Lower lobe of right lung (tissue), 2 donors: ENCODE results near the gene YLPM1. TPM values are rescaled to one million over a fixed set of nuclear protein-coding genes. Genes with fewer than 3 reads are reported as not detected.

Experiments used
- ATAC-seq, 2 donors: fragments of 200-7000 bp; cut with Tn5 transposase; one replicate each; pipeline ENCODE4 v1.9.1; 2020 to 2022; ENCODE audit warnings: mild to moderate bottlenecking in 2 of 2, moderate library complexity in 2 of 2
- DNase-seq: peaks from one replicate; pipeline ENCODE4 v3.0.0-alpha.2; 2020
- H3K27ac ChIP-seq: fragments of 200-600 bp; one replicate; pipeline ENCODE4 v1.8.0; 2022
- H3K27me3 ChIP-seq: fragments of 200-600 bp; one replicate; pipeline ENCODE4 v1.8.0; 2022; ENCODE audit warnings: low read depth
- H3K36me3 ChIP-seq: fragments of 200-600 bp; one replicate; pipeline ENCODE4 v1.8.0; 2022; ENCODE audit warnings: mild to moderate bottlenecking
- H3K4me1 ChIP-seq: fragments of 200-600 bp; one replicate; pipeline ENCODE4 v1.8.0; 2022
- H3K4me3 ChIP-seq: fragments of 200-600 bp; one replicate; pipeline ENCODE4 v1.8.0; 2022; ENCODE audit warnings: mild to moderate bottlenecking
- H3K9me3 ChIP-seq: fragments of 200-600 bp; one replicate; pipeline ENCODE4 v1.8.0; 2022
- CTCF ChIP-seq: fragments of 200-600 bp; IDR thresholded peaks from one replicate; pipeline ENCODE4 v1.8.0; 2022; ENCODE audit warnings: antibody characterized with exemption, mild to moderate bottlenecking
- intact Hi-C: fragments of 100-400 bp; cut with DNase I; formaldehyde crosslinking; loops from one replicate; pipeline ENCODE4 v1.11.0; 2022
- total RNA-seq: library from RNA; stranded (reverse); fragmentation: NEBNext Ultra II Directional; extraction: Animal tissue kit (Norgen Biotek cat#: 25700); gene quantifications from one replicate; pipeline ENCODE4 v1.2.1, GENCODE V29; 2021
- donor health status: DM: no; HTN: yes; CAD: no; lungs with severe emphysema.

YLPM1 gene
- total RNA-seq, 1 donor from 2014 or later, result 58.0 TPM

- Histone ChIP-seq H3K36me3 (peaks cover 22% of the 10 kb centered on the region), H3K27ac (peak overlapping the region; percentile 3), H3K9me3 (no peaks in the 10 kb centered on the region), H3K27me3 (no peaks in the 10 kb centered on the region), H3K4me3 (no peak overlapping the region), H3K4me1 (peaks cover 36% of the 10 kb centered on the region)
- DNase-seq (no peak), ATAC-seq (no peak)
- peak; percentile 25 for TF ChIP-seq CTCF
- intact Hi-C loops, result no loop called here
Observed at GRCh38 chr14:74793506-74794155, 30.5 kb downstream of the YLPM1 start.

GRCh38 chr14:74794947-74795346 lies 31.8 kb downstream of the YLPM1 start:
- intact Hi-C loops, result no loop called here
- no peaks in the 10 kb centered on the region for H3K9me3 ChIP-seq
- H3K27ac ChIP-seq, result no peak overlapping the region
- peaks cover 36% of the 10 kb centered on the region for H3K4me1 ChIP-seq
- DNase-seq, result no peak
- peaks cover 30% of the 10 kb centered on the region for H3K36me3 ChIP-seq
- no peak for TF ChIP-seq CTCF
- H3K4me3 ChIP-seq, result no peak overlapping the region
- ATAC-seq, result no peak
- H3K27me3 ChIP-seq, result no peaks in the 10 kb centered on the region

GRCh38 chr14:74799765-74800164 lies 36.6 kb downstream of the YLPM1 start:
- Histone ChIP-seq H3K9me3 (no peaks in the 10 kb centered on the region), H3K4me1 (peaks cover 3% of the 10 kb centered on the region), H3K36me3 (peaks cover 67% of the 10 kb centered on the region), H3K4me3 (no peak overlapping the region), H3K27me3 (no peaks in the 10 kb centered on the region), H3K27ac (no peak overlapping the region)
- ATAC-seq (no peak), DNase-seq (no peak)
- intact Hi-C loops, result no loop called here
- TF ChIP-seq CTCF, result no peak

- no peaks in the 10 kb centered on the region for H3K4me1 ChIP-seq
- no peak for TF ChIP-seq CTCF
- H3K36me3 ChIP-seq, result peaks cover 75% of the 10 kb centered on the region
- ATAC-seq, result no peak
- no peak overlapping the region for H3K27ac ChIP-seq
- intact Hi-C loops, result no loop called here
- H3K4me3 ChIP-seq, result no peak overlapping the region
- H3K27me3 ChIP-seq, result no peaks in the 10 kb centered on the region
- no peak for DNase-seq
- H3K9me3 ChIP-seq, result no peaks in the 10 kb centered on the region
Observed at GRCh38 chr14:74800780-74801179, 37.7 kb downstream of the YLPM1 start.

- peaks cover 75% of the 10 kb centered on the region for H3K36me3 ChIP-seq
- H3K4me1 ChIP-seq, result no peaks in the 10 kb centered on the region
- H3K9me3 ChIP-seq, result no peaks in the 10 kb centered on the region
- TF ChIP-seq CTCF, result no peak
- no peak overlapping the region for H3K27ac ChIP-seq
- no peak for ATAC-seq
- H3K27me3 ChIP-seq, result no peaks in the 10 kb centered on the region
- intact Hi-C loops, result no loop called here
- no peak overlapping the region for H3K4me3 ChIP-seq
- DNase-seq, result no peak
Observed at GRCh38 chr14:74801396-74801795, 38.3 kb downstream of the YLPM1 start.
